Neural cell (in vitro differentiated cells): ENCODE measurements around the gene CNTNAP2.

Experiments used
- EP300 ChIP-seq: fragments of 450-650 bp; conservative IDR thresholded peaks from 2 replicates; pipeline ENCODE4 v1.6.1; 2014; ENCODE audit warnings: antibody characterized with exemption, mild to moderate bottlenecking, moderate library complexity; ENCODE audit not compliant: poor library complexity, severe bottlenecking
- EZH2 ChIP-seq: fragments of 200-600, 300-800 bp; shearing (Covaris generic), sonication (generic); IDR thresholded peaks from 2 replicates; pipeline ENCODE4 v1.6.1; 2014; ENCODE audit warnings: antibody characterized with exemption, low read length, borderline replicate concordance, mild to moderate bottlenecking; ENCODE audit not compliant: insufficient read depth, poor library complexity, severe bottlenecking
- POLR2AphosphoS5 ChIP-seq: IDR thresholded peaks from 2 replicates; pipeline ENCODE4 v1.6.1; 2012
- SMC3 ChIP-seq: fragments of 450-650 bp; conservative IDR thresholded peaks from 2 replicates; pipeline ENCODE4 v1.6.1; 2014; ENCODE audit warnings: antibody characterized with exemption, mild to moderate bottlenecking, moderate library complexity; ENCODE audit not compliant: poor library complexity
- TAF1 ChIP-seq: IDR thresholded peaks from 2 replicates; pipeline ENCODE4 v1.6.1; 2012; ENCODE audit warnings: low read depth
- TF ChIP-seq, protein P1 (sequence below): fragments of 450-650 bp; IDR thresholded peaks from 2 replicates; pipeline ENCODE4 v1.5.1; 2014; ENCODE audit warnings: antibody characterized with exemption, mild to moderate bottlenecking, moderate library complexity; ENCODE audit not compliant: poor library complexity, severe bottlenecking
- TF ChIP-seq, protein P2 (sequence below): IDR thresholded peaks from 2 replicates; pipeline ENCODE4 v1.6.1; 2012; ENCODE audit warnings: borderline replicate concordance

DNA sequence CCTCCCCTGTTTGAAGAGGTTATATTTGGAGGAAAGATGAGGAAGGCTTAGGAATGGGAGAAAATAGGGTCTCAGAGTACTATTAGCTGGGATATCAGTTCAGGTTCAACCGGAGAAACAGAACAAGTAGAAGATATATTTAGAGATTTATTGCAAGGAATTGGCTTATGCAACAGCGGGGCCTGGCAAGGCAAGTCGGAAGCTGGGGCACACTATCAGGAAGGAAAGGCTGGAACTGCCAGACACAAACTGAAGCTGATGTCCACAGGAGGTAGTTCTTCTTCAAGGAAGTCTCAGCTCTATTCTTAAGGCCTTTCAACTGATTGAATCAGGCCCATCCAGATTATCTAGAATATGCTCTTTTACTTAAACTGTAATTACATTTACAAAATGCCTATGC lies 1534.4 kb downstream of the CNTNAP2 start:
- TF ChIP-seq TAF1 (no peak), POLR2AphosphoS5 (no peak), EP300 (no peak), SMC3 (no peak), EZH2 (no peak)
- TF ChIP-seq, protein P1, sequence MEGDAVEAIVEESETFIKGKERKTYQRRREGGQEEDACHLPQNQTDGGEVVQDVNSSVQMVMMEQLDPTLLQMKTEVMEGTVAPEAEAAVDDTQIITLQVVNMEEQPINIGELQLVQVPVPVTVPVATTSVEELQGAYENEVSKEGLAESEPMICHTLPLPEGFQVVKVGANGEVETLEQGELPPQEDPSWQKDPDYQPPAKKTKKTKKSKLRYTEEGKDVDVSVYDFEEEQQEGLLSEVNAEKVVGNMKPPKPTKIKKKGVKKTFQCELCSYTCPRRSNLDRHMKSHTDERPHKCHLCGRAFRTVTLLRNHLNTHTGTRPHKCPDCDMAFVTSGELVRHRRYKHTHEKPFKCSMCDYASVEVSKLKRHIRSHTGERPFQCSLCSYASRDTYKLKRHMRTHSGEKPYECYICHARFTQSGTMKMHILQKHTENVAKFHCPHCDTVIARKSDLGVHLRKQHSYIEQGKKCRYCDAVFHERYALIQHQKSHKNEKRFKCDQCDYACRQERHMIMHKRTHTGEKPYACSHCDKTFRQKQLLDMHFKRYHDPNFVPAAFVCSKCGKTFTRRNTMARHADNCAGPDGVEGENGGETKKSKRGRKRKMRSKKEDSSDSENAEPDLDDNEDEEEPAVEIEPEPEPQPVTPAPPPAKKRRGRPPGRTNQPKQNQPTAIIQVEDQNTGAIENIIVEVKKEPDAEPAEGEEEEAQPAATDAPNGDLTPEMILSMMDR, result no peak
- TF ChIP-seq, protein P2, sequence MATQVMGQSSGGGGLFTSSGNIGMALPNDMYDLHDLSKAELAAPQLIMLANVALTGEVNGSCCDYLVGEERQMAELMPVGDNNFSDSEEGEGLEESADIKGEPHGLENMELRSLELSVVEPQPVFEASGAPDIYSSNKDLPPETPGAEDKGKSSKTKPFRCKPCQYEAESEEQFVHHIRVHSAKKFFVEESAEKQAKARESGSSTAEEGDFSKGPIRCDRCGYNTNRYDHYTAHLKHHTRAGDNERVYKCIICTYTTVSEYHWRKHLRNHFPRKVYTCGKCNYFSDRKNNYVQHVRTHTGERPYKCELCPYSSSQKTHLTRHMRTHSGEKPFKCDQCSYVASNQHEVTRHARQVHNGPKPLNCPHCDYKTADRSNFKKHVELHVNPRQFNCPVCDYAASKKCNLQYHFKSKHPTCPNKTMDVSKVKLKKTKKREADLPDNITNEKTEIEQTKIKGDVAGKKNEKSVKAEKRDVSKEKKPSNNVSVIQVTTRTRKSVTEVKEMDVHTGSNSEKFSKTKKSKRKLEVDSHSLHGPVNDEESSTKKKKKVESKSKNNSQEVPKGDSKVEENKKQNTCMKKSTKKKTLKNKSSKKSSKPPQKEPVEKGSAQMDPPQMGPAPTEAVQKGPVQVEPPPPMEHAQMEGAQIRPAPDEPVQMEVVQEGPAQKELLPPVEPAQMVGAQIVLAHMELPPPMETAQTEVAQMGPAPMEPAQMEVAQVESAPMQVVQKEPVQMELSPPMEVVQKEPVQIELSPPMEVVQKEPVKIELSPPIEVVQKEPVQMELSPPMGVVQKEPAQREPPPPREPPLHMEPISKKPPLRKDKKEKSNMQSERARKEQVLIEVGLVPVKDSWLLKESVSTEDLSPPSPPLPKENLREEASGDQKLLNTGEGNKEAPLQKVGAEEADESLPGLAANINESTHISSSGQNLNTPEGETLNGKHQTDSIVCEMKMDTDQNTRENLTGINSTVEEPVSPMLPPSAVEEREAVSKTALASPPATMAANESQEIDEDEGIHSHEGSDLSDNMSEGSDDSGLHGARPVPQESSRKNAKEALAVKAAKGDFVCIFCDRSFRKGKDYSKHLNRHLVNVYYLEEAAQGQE, result no peak
